Liver (tissue), 3 donors: Measurements from ENCODE around the gene NOL6.

Source experiments
- FOXA1 ChIP-seq: IDR thresholded peaks from 2 replicates; pipeline ENCODE4 v1.6.1; 2016; ENCODE audit warnings: antibody characterized with exemption
- GABPA ChIP-seq, 2 donors: IDR thresholded peaks in 1 of 2; conservative IDR thresholded peaks in 1 of 2; 2 replicates each; pipeline ENCODE4 v1.6.1; 2016; ENCODE audit warnings: antibody characterized with exemption in 2 of 2, mild to moderate bottlenecking in 1 of 2, moderate library complexity in 1 of 2
- HNF4A ChIP-seq, 2 donors: conservative IDR thresholded peaks; 2 replicates each; pipeline ENCODE4 v1.6.1; 2016; ENCODE audit warnings: antibody characterized with exemption in 2 of 2, mild to moderate bottlenecking in 2 of 2
- NR2F2 ChIP-seq: IDR thresholded peaks from 2 replicates; pipeline ENCODE4 v1.6.1; 2016; ENCODE audit warnings: antibody characterized with exemption
- RXRA ChIP-seq, 2 donors: IDR thresholded peaks; 2 replicates each; pipeline ENCODE4 v1.6.1; 2017 to 2018; ENCODE audit warnings: antibody characterized with exemption in 2 of 2, mild to moderate bottlenecking in 1 of 2
- SP1 ChIP-seq: IDR thresholded peaks from 2 replicates; pipeline ENCODE4 v1.6.1; 2018; ENCODE audit warnings: antibody characterized with exemption, mild to moderate bottlenecking
- TF ChIP-seq, protein P1 (sequence below): fragments of 150-350 bp; IDR thresholded peaks from 2 replicates; pipeline ENCODE4 v1.5.1; 2017; ENCODE audit warnings: improper control_type of control experiment, low read depth, low read length; ENCODE audit not compliant: missing input control
- TF ChIP-seq, protein P2 (sequence below): IDR thresholded peaks from 2 replicates; pipeline ENCODE4 v1.6.1; 2016; ENCODE audit warnings: antibody characterized with exemption, mild to moderate bottlenecking
- TF ChIP-seq, protein P3 (sequence below): IDR thresholded peaks from 2 replicates; pipeline ENCODE4 v1.6.1; 2016; ENCODE audit warnings: antibody characterized with exemption
- donor health status: healthy.
- donor health status: healthy.

DNA sequence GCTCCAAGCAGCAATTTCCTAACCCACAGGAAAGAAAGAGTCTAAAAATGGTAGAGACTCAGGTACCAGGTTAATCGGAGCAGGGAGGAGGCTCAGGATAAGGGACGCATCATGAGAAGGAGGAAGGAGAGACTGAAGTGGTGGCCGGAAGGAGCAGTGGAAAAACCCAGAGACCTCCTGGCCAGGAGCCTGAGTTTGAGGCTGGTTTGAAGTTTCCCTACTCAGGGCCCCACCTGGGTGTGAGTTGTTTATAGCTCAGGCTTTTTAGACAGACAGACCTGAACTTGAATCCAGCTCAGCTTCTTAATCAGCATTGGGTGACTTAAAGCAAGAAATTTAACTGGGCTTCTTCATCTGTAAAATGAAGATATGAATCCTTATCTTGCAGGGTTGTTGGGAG is 59.5 kb downstream of the NOL6 start:
- TF ChIP-seq, protein P1, sequence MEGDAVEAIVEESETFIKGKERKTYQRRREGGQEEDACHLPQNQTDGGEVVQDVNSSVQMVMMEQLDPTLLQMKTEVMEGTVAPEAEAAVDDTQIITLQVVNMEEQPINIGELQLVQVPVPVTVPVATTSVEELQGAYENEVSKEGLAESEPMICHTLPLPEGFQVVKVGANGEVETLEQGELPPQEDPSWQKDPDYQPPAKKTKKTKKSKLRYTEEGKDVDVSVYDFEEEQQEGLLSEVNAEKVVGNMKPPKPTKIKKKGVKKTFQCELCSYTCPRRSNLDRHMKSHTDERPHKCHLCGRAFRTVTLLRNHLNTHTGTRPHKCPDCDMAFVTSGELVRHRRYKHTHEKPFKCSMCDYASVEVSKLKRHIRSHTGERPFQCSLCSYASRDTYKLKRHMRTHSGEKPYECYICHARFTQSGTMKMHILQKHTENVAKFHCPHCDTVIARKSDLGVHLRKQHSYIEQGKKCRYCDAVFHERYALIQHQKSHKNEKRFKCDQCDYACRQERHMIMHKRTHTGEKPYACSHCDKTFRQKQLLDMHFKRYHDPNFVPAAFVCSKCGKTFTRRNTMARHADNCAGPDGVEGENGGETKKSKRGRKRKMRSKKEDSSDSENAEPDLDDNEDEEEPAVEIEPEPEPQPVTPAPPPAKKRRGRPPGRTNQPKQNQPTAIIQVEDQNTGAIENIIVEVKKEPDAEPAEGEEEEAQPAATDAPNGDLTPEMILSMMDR = no peak
- TF ChIP-seq FOXA1 = no peak
- no peak for TF ChIP-seq HNF4A (conservative IDR thresholded peaks at IDR 0.05)
- TF ChIP-seq NR2F2 = no peak
- no peak for TF ChIP-seq GABPA (IDR thresholded peaks at IDR 0.05 in 1 of 2, conservative IDR thresholded peaks at IDR 0.05 in 1 of 2)
- TF ChIP-seq, protein P2, sequence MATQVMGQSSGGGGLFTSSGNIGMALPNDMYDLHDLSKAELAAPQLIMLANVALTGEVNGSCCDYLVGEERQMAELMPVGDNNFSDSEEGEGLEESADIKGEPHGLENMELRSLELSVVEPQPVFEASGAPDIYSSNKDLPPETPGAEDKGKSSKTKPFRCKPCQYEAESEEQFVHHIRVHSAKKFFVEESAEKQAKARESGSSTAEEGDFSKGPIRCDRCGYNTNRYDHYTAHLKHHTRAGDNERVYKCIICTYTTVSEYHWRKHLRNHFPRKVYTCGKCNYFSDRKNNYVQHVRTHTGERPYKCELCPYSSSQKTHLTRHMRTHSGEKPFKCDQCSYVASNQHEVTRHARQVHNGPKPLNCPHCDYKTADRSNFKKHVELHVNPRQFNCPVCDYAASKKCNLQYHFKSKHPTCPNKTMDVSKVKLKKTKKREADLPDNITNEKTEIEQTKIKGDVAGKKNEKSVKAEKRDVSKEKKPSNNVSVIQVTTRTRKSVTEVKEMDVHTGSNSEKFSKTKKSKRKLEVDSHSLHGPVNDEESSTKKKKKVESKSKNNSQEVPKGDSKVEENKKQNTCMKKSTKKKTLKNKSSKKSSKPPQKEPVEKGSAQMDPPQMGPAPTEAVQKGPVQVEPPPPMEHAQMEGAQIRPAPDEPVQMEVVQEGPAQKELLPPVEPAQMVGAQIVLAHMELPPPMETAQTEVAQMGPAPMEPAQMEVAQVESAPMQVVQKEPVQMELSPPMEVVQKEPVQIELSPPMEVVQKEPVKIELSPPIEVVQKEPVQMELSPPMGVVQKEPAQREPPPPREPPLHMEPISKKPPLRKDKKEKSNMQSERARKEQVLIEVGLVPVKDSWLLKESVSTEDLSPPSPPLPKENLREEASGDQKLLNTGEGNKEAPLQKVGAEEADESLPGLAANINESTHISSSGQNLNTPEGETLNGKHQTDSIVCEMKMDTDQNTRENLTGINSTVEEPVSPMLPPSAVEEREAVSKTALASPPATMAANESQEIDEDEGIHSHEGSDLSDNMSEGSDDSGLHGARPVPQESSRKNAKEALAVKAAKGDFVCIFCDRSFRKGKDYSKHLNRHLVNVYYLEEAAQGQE = no peak
- TF ChIP-seq RXRA (IDR thresholded peaks at IDR 0.05) = no peak
- TF ChIP-seq, protein P3, sequence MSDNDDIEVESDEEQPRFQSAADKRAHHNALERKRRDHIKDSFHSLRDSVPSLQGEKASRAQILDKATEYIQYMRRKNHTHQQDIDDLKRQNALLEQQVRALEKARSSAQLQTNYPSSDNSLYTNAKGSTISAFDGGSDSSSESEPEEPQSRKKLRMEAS = no peak
- no peak for TF ChIP-seq SP1
